H1 (cell line): ENCODE results near the gene ASXL1. TPM values are rescaled to one million over a fixed set of nuclear protein-coding genes. Genes with fewer than 3 reads are reported as not detected.

Experiments used
- BACH1 ChIP-seq: IDR thresholded peaks from 2 replicates; pipeline ENCODE4 v1.6.1; 2012; ENCODE audit warnings: low read length, improper control_type of control experiment
- CHD7 ChIP-seq: fragments of 300-600 bp; sonication (generic); IDR thresholded peaks from 2 replicates; pipeline ENCODE4 v1.7.1; 2012; ENCODE audit warnings: low read length, moderate library complexity, mild to moderate bottlenecking, inconsistent platforms; ENCODE audit not compliant: insufficient replicate concordance
- CREB1 ChIP-seq: IDR thresholded peaks from 2 replicates; pipeline ENCODE4 v1.6.1; 2012; ENCODE audit warnings: inconsistent platforms
- NANOG ChIP-seq: IDR thresholded peaks from 2 replicates; pipeline ENCODE4 v1.6.1; 2011; ENCODE audit warnings: low read length, low read depth, mild to moderate bottlenecking, inconsistent platforms; ENCODE audit not compliant: insufficient read depth, poor library complexity, severe bottlenecking
- SRF ChIP-seq: IDR thresholded peaks from 2 replicates; pipeline ENCODE4 v1.6.1; 2011; ENCODE audit warnings: mild to moderate bottlenecking, low read depth, low read length, moderate library complexity
- TEAD4 ChIP-seq: IDR thresholded peaks from 2 replicates; pipeline ENCODE4 v1.6.1; 2012; ENCODE audit warnings: low read depth, low read length, inconsistent platforms, mixed read lengths
- polyA plus RNA-seq, 7 experiments: library from polyadenylated mRNA; depleted of rRNA in 3 of 7; stranded (reverse) in 5 of 7; unstranded in 2 of 7; fragments of >200 nt in 5 of 7; fragments of 200-250 nt in 2 of 7; gene quantifications; 1 replicate in 5 of 7; 2 replicates in 1 of 7; 4 replicates in 1 of 7; pipeline versions ENCODE4 v1.2.1 to v1.2.3, GENCODE V29; 2011 to 2013; ENCODE audit warnings: missing spikeins in 2 of 7, mixed read lengths in 2 of 7
- total RNA-seq: library from RNA; stranded (reverse); fragmentation: NEBNext Ultra II Directional; extraction: Animal tissue kit (Norgen Biotek cat#: 25700); gene quantifications from 2 replicates; pipeline ENCODE4 v1.2.1, GENCODE V29; 2021

ASXL1 gene
- total and polyA plus RNA-seq, 2 of the 8 experiments (the other 6 are each of a cell fraction or from before 2014, with no cell fraction given) = 10.6 to 26.5 TPM

GRCh38 chr20:32418376-32418775, 60.2 kb downstream of the ASXL1 start (continued):
- TF ChIP-seq CHD7 = no peak
- no peak for TF ChIP-seq SRF
- TF ChIP-seq TEAD4 = no peak
- TF ChIP-seq CREB1 = no peak
- no peak for TF ChIP-seq BACH1
- no peak for TF ChIP-seq NANOG
